Measurements from ENCODE around the gene SNX18. TPM values are rescaled to one million over a fixed set of nuclear protein-coding genes. Genes with fewer than 3 reads are reported as not detected.

SNX18 gene, protein sequence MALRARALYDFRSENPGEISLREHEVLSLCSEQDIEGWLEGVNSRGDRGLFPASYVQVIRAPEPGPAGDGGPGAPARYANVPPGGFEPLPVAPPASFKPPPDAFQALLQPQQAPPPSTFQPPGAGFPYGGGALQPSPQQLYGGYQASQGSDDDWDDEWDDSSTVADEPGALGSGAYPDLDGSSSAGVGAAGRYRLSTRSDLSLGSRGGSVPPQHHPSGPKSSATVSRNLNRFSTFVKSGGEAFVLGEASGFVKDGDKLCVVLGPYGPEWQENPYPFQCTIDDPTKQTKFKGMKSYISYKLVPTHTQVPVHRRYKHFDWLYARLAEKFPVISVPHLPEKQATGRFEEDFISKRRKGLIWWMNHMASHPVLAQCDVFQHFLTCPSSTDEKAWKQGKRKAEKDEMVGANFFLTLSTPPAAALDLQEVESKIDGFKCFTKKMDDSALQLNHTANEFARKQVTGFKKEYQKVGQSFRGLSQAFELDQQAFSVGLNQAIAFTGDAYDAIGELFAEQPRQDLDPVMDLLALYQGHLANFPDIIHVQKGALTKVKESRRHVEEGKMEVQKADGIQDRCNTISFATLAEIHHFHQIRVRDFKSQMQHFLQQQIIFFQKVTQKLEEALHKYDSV
- 14.4 and 18.6 TPM in 2 replicates for total RNA-seq

DNA sequence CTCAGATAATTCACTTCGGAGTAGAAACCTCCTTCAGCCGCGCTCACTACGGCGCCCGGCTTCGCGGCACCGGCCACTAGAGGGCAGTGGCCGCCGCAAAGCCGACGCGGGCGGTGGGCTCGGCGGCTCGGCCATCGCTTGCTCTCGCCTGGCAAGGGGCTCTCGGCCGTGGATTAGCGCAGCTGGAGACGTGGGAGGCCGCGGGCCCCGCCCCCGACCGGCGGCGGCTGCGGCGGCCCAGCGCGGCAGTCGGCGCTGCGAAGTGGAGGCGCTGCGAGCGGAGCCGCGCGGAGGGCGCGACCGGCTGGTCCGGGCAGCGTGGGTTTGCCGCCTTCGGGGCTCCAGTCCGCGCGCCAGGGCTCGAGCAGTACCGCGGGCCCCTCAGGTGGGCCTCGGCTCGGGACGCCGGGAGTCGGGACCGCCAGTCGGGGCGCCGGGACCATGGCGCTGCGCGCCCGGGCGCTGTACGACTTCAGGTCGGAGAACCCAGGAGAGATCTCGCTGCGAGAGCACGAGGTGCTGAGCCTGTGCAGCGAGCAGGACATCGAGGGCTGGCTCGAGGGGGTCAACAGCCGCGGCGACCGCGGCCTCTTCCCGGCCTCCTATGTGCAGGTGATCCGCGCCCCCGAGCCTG lies at the start of gene SNX18:
Gene SNX18, plus strand, starts transcription at position 248 of the 634 bp plus-strand sequence. Its CDS starts 194 bp downstream, at position 442.

Other genes starting within 250 kb of the SNX18 start
- 8.5 and 10.6 TPM in 2 replicates for gene ARL15, start 207.2 kb upstream of the SNX18 start, total RNA-seq
- not detected in 2 replicates for gene HSPB3, start 62.1 kb upstream of the SNX18 start, total RNA-seq